ENCODE measurements around the gene PTGR3.

The PTGR3 gene, protein sequence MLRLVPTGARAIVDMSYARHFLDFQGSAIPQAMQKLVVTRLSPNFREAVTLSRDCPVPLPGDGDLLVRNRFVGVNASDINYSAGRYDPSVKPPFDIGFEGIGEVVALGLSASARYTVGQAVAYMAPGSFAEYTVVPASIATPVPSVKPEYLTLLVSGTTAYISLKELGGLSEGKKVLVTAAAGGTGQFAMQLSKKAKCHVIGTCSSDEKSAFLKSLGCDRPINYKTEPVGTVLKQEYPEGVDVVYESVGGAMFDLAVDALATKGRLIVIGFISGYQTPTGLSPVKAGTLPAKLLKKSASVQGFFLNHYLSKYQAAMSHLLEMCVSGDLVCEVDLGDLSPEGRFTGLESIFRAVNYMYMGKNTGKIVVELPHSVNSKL

GRCh38 chr18:75209129-75209950 lies at the start of gene PTGR3:
Gene PTGR3, minus strand, starts transcription at chr18:75209139. Its CDS starts 81 bp downstream, at chr18:75209058.
- DNase-seq (ENCODE audit: low read depth in 2 of 2), result peak; percentile 69 to 71

DNA sequence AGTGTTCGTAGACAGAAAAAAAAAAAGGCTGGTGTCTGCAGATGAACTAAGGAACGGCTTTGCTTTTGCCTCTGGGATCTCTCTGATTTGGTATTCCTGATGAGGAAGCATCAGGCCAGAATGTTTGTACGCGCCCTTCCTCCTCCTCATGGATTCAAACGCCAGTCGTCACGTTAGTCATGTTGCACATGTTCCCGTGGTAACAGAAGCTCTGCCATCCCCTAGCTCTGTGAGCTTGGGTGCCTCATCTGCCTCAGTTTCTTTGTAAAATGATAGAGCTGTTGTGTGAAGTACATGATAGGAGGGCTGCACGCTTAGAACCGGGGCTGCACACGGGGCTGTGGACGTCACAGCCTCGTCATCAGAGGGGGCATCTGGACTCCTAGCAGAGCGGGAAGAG lies 48.7 kb upstream of the PTGR3 start:
- DNase-seq (ENCODE audit: low read depth in 2 of 2), result no peak

- DNase-seq (ENCODE audit: low read depth in 2 of 2), result no peak
These were observed 47.4 kb upstream of the PTGR3 start for GRCh38 chr18:75256376-75256775.

DNA sequence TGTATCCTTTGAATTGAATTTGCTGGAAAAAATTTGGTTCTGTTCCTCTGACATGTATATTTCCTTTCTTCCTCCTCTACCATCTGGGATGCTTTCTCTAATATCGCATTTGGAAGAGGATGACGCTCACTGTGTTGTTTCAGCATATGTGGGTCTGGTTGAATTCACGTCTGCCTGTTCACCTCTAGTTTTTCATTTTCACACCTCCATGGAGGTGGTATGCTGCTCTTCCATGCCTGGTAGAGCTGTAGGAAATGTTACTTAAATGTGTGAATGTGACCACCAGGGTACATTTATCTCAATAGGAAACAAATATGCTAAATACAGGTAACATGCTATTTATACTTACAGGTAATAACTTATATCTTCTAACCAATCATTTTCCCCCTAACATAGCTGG lies 46.2 kb upstream of the PTGR3 start:
- no peak for DNase-seq (ENCODE audit: low read depth in 2 of 2)

DNA sequence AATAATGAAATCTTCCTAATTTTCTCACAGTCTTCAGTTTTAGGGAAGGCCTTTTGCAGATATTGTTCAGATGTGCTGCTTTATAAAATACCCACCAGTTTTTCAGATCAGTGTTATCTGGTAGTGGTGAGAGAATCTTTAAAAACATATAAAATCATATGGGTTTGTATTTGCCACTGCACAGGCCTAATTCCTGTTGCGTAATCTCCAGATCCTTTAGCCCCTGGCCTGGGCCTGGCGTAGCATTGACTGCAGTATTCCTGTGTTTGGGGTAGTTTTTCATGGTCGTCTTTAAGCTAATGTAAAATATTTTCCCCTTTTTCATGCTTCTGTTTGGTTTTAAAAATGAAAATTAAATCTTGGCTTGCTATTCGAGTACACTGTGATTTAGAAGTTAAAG lies 44.8 kb upstream of the PTGR3 start:
- no peak for DNase-seq (ENCODE audit: low read depth in 2 of 2)

GRCh38 chr18:75253043-75253442 lies 44.1 kb upstream of the PTGR3 start:
- no peak for DNase-seq (ENCODE audit: low read depth in 2 of 2)

GRCh38 chr18:75252136-75252535 lies 43.2 kb upstream of the PTGR3 start:
- DNase-seq (ENCODE audit: low read depth in 2 of 2), result no peak

DNA sequence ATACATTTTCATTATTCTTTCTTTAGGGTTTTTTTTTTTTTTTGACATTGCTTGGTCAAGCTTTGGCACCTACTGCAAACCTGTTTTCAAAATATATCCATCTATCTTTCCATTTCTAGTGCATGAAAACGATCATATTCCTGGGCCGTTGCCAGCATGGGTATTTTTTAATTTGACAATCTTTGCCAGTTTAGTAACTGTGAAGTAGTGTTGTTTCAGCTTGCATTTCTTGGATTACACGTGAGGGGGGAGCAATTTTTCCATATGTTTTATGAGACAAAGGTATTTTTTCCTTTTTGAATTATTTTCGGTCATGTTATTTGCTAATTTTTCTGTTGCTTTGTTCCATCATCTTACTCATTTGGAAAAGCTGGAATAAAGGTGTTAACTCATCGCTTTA lies 42.5 kb upstream of the PTGR3 start:
- no peak for DNase-seq (ENCODE audit: low read depth in 2 of 2)

GRCh38 chr18:75250471-75250821 lies 41.5 kb upstream of the PTGR3 start:
- no peak for DNase-seq (ENCODE audit: low read depth in 2 of 2)

DNA sequence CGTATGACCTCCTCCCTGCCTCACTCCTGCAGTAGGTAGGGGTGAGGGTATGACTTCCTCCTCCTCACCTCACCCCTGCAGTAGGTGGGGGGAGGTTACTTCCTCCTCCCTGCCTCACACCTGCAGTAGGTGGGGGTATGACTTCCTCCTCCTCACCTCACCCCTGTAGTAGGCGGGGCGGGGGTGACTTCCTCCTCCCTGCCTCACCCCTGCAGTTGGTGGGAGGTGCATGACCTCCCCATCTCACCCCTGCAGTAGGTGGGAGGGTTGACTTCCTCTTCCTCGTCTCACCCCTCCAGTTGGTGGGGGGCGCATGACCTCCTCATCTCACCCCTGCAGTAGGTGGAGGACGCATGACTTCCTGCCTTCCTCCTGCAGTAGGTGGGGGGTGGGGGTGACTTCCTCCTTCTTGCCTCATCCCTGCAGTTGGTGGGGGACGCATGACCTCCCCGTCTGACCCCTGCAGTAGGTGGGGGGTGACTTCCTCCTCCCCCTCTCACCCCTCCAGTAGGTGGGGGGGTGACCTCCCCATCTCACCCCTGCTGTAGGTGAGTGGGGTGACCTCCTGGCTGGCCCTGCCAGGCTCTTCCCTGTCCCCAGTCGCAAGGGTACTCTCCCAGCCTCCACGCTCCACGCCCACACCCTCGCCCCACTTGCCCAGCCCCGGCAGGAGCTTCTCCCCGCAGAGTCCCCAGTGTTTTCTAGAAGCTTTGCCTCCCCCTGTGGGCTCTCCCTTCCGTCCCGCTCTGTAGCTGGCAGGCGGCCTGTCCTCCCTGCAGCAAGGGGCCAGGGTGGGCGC lies 40.9 kb upstream of the PTGR3 start:
- no peak for DNase-seq (ENCODE audit: low read depth in 2 of 2)

- DNase-seq (ENCODE audit: low read depth in 2 of 2), result no peak
These were observed 40.2 kb upstream of the PTGR3 start for GRCh38 chr18:75249175-75249518.

DNA sequence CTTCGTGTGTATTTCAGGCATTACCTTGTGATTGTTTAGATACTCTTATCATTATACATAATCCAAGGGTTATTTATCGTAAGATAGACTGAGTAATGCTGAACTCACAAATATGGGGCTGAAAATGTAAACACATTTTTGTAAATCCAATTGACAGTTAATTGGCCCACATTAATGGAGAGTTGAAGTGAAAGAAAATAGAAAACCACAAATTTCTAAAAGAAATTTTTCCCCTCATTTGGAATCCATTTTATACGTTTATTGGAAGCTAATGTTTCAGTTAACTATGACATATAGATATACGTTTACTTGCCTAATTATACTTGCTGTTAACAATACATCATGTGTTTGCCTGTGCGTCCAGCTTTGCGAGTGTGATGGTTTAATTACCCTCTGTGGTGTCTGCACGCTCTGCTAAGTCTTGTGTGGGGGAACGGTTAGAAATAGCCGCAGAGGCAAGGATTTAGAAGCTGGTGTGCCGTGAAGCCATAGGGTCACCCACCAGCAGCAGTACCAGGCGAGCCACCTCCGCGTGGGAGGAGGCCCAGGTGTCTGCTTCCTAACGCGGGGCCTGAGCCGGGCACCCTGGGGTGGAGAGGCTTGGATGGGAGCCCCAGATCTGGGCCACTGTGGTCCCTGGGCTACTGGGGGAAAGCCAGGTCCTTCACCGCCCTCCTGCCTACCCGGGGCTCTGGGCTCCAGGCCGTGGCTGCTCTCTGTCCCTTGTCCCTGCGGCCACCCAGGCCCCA lies 39.7 kb upstream of the PTGR3 start:
- no peak for DNase-seq (ENCODE audit: low read depth in 2 of 2)

GRCh38 chr18:75247611-75248421 lies 38.9 kb upstream of the PTGR3 start:
- no peak for DNase-seq (ENCODE audit: low read depth in 2 of 2)

GRCh38 chr18:75246721-75247610 lies 38.0 kb upstream of the PTGR3 start:
- no peak for DNase-seq (ENCODE audit: low read depth in 2 of 2)

DNA sequence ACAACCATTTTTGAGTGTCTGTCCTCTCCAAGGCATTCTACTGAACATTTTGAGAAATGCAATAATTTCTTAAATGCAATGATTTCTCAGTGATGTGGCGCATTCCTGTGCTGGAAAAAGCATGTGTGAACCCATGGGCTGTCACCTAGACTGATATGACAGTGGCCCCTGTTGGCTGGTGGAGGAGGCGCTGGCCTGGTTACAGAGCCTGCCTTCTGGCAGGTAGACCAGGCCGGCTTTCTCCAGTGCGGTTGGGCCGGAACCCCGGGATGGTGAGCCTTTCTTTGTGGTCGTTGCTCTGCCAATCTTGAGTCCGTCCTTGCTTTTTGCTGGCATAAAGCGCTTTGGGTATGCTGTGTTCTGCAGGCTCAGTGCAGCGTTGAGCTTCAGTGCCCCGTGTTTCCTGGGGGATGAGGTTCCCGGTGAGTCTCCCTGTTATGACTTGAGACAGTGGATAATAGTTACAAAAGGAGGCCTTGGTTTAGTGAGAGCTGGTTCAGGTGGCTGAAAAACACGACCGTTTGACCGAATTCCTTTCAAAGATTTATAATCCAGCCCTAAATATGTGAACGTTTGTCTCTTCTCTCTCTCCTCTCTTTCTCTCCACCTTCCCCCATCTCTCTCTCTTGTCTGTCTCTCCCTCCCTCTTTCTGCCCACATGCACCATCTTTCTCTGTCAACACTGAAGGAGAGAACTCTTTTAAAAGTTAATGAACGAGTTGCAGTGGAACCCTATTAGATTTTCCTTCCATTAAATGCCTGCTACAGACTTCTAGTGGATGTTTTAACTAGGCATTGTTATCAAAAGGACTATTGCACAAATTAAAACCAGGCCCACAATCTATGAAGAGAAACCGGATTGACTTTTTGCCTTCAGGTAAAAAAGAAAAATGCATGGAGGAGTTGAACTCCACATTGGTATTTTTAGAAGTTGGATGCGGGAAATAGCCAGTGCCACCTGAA lies 35.7 kb upstream of the PTGR3 start:
- no peak for DNase-seq (ENCODE audit: low read depth in 2 of 2)

GRCh38 chr18:75241705-75242104 lies 32.8 kb upstream of the PTGR3 start:
- DNase-seq (ENCODE audit: low read depth in 2 of 2), result no peak

- no peak for DNase-seq (ENCODE audit: low read depth in 2 of 2)
These were observed 31.5 kb upstream of the PTGR3 start for GRCh38 chr18:75240433-75240832.

DNA sequence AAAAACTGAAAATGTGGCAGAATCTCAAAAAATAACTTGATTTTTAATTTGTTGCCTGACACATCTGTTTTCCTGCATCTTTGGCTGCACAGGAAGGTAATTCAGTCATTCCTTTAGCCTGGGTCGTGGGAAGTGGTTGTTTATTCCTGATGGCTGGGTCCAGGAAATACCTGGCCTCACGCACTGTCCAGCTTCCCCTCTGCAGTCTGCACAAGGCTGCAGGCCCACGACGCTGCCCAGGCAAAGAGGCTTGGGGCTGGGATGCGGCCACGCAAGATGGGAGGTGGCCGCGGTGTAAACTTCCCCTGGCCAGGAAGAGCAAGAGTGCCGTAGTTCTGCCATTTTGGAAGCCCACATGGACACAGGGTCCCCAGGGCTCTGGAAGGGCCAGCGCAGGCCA lies 29.8 kb upstream of the PTGR3 start:
- DNase-seq (ENCODE audit: low read depth in 2 of 2), result no peak

GRCh38 chr18:75238100-75238499 lies 29.2 kb upstream of the PTGR3 start:
- DNase-seq (ENCODE audit: low read depth in 2 of 2), result no peak

Measured in stimulated activated CD4-positive, alpha-beta T cell treated with anti-CD3 and anti-CD28 coated beads, Interleukin-4, amount 100 ng/mL, for 48 hours (primary cell).